SK-N-SH (cell line): ENCODE results near the gene SLCO3A1. TPM values are rescaled to one million over a fixed set of nuclear protein-coding genes. Genes with fewer than 3 reads are reported as not detected.

Source experiments
- CTCF ChIA-PET: fragments of 300-600, 350-600 bp; formaldehyde crosslinking; extraction: SDS; loops from one replicate; lab custom pipeline; 2021; lab: Yijun Ruan, JAX
- POLR2A ChIA-PET: fragments of 350-600 bp; sonication (Branson Sonifier 250); formaldehyde crosslinking; extraction: SDS; loops from one replicate; lab custom pipeline; 2020; ENCODE audit warnings: antibody characterized with exemption, inconsistent platforms; lab: Yijun Ruan, JAX
- DNase-seq: peaks from one replicate; pipeline ENCODE4 v3.0.0; 2012
- H2AFZ ChIP-seq: fragments of 200-600 bp; sonication (generic); 2 replicates; pipeline ENCODE4 v1.8.1; 2016; ENCODE audit warnings: antibody characterized with exemption, mild to moderate bottlenecking, low read depth
- H3F3A ChIP-seq: fragments of 200-600 bp; sonication (generic); replicated peaks from 2 replicates; pipeline ENCODE3; 2016; ENCODE audit warnings: antibody characterized with exemption, mild to moderate bottlenecking; ENCODE audit not compliant: insufficient read depth
- H3K27ac ChIP-seq, 2 experiments: fragments of 200-500 bp in 1 of 2; fragments of 200-600 bp in 1 of 2; sonication (Bioruptor generic) in 1 of 2; sonication (generic), shearing (Covaris generic) in 1 of 2; 2 replicates each; pipeline versions ENCODE4 v1.5.1 to v1.6.1; 2014 to 2016; ENCODE audit warnings: low read depth in 2 of 2, inconsistent platforms in 1 of 2, low read length in 1 of 2, mild to moderate bottlenecking in 1 of 2, mixed read lengths in 1 of 2
- H3K27me3 ChIP-seq: fragments of 200-600 bp; sonication (generic), shearing (Covaris generic); 2 replicates; pipeline ENCODE4 v1.6.1; 2016; ENCODE audit warnings: mixed run types; ENCODE audit not compliant: insufficient read depth
- H3K36me3 ChIP-seq, 2 experiments: fragments of 200-500 bp in 1 of 2; fragments of 200-600 bp in 1 of 2; sonication (Bioruptor generic) in 1 of 2; sonication (generic) in 1 of 2; replicated peaks in 1 of 2; 2 replicates each; pipeline versions ENCODE3 to v1.5.1; 2014 to 2016; ENCODE audit warnings: low read length in 1 of 2, mild to moderate bottlenecking in 1 of 2; ENCODE audit not compliant: insufficient read depth in 2 of 2, control insufficient read depth in 1 of 2
- H3K4me1 ChIP-seq, 2 experiments: fragments of 200-500 bp in 1 of 2; fragments of 200-600 bp in 1 of 2; sonication (Bioruptor generic) in 1 of 2; sonication (generic), shearing (Covaris generic) in 1 of 2; 2 replicates each; pipeline versions ENCODE4 v1.5.1 to v1.6.1; 2014 to 2016; ENCODE audit warnings: low read depth in 1 of 2, low read length in 1 of 2, mixed run types in 1 of 2; ENCODE audit not compliant: insufficient read depth in 2 of 2, control insufficient read depth in 1 of 2
- H3K4me2 ChIP-seq: fragments of 200-600 bp; sonication (generic), shearing (Covaris generic); 2 replicates; pipeline ENCODE4 v1.6.1; 2017; ENCODE audit warnings: mixed run types
- H3K4me3 ChIP-seq, 2 experiments: fragments of 200-500 bp in 1 of 2; fragments of 200-600 bp in 1 of 2; sonication (Bioruptor generic) in 1 of 2; sonication (generic), shearing (Covaris generic) in 1 of 2; 2 replicates each; pipeline versions ENCODE4 v1.5.1 to v1.8.1; 2014 to 2016; ENCODE audit warnings: low read depth in 2 of 2, inconsistent platforms in 1 of 2, low read length in 1 of 2, mild to moderate bottlenecking in 1 of 2, mixed read lengths in 1 of 2, moderate library complexity in 1 of 2
- H3K79me2 ChIP-seq: fragments of 200-600 bp; sonication (generic); 2 replicates; pipeline ENCODE4 v1.8.1; 2017; ENCODE audit warnings: mild to moderate bottlenecking; ENCODE audit not compliant: insufficient read depth
- H3K9ac ChIP-seq: fragments of 200-600 bp; sonication (generic); 2 replicates; pipeline ENCODE4 v1.6.1; 2017; ENCODE audit warnings: mixed run types
- H3K9me2 ChIP-seq: fragments of 200-600 bp; sonication (generic); 2 replicates; pipeline ENCODE4 v1.6.1; 2017; ENCODE audit warnings: mixed run types
- H3K9me3 ChIP-seq: fragments of 200-600 bp; sonication (generic); 2 replicates; pipeline ENCODE4 v1.6.1; 2017; ENCODE audit warnings: mixed run types, mild to moderate bottlenecking, moderate library complexity
- H4K20me1 ChIP-seq: fragments of 200-600 bp; sonication (generic); 2 replicates; pipeline ENCODE4 v1.6.1; 2017; ENCODE audit warnings: mild to moderate bottlenecking, mixed run types; ENCODE audit not compliant: insufficient read depth
- EP300 ChIP-seq, 2 experiments: IDR thresholded peaks; 2 replicates each; pipeline versions ENCODE4 v1.4.0 to v1.6.1; 2012; ENCODE audit warnings: borderline replicate concordance in 1 of 2, low read depth in 1 of 2, low read length in 1 of 2
- FOSL2 ChIP-seq: IDR thresholded peaks from 2 replicates; pipeline ENCODE4 v1.4.0; 2012; ENCODE audit warnings: low read depth, mild to moderate bottlenecking, moderate library complexity, borderline replicate concordance
- FOXM1 ChIP-seq: IDR thresholded peaks from 2 replicates; pipeline ENCODE4 v1.4.0; 2012; ENCODE audit warnings: low read depth, mild to moderate bottlenecking
- MEF2A ChIP-seq: IDR thresholded peaks from 2 replicates; pipeline ENCODE4 v1.4.0; 2012; ENCODE audit warnings: low read depth, borderline replicate concordance
- MXI1 ChIP-seq: IDR thresholded peaks from 2 replicates; pipeline ENCODE4 v1.6.1; 2012; ENCODE audit warnings: mild to moderate bottlenecking, low read depth, low read length, improper control_type of control experiment
- NFIC ChIP-seq: IDR thresholded peaks from 2 replicates; pipeline ENCODE4 v1.4.0; 2012; ENCODE audit warnings: borderline replicate concordance
- POLR2AphosphoS5 ChIP-seq: IDR thresholded peaks from 2 replicates; pipeline ENCODE4 v1.6.1; 2012; ENCODE audit warnings: low read depth, low read length
- RAD21 ChIP-seq: IDR thresholded peaks from 2 replicates; pipeline ENCODE4 v1.6.1; 2012; ENCODE audit warnings: mild to moderate bottlenecking, low read length
- RCOR1 ChIP-seq: fragments of 150-350 bp; IDR thresholded peaks from 2 replicates; pipeline ENCODE4 v1.6.1; 2017; ENCODE audit warnings: antibody characterized with exemption, low read length
- WGBS: methylation state at CpG from one replicate; pipeline ENCODE4 v1.1.6; 2017; ENCODE audit warnings: low lambda C conversion rate; 5-methylcytosine and 5-hydroxymethylcytosine counted together
- polyA plus RNA-seq, 3 experiments: library from polyadenylated mRNA; depleted of rRNA; stranded (reverse); fragments of >200 nt; gene quantifications; 2 replicates each; pipeline ENCODE4 v1.2.3, GENCODE V29; 2012
- TF ChIP-seq, protein P1 (sequence below): fragments of 200-600 bp; sonication (generic); IDR thresholded peaks from 2 replicates; pipeline ENCODE4 v1.6.1; 2017; ENCODE audit warnings: antibody characterized with exemption, mild to moderate bottlenecking, moderate library complexity
- TF ChIP-seq, protein P2 (sequence below): fragments of 150-350 bp; IDR thresholded peaks from 2 replicates; pipeline ENCODE4 v1.6.1; 2017; ENCODE audit warnings: antibody characterized with exemption, low read length, low read depth, borderline replicate concordance

Gene SLCO3A1
- polyA plus RNA-seq, 1 of the 3 experiments (the other 2 are of a cell fraction): 19.7 TPM

DNA sequence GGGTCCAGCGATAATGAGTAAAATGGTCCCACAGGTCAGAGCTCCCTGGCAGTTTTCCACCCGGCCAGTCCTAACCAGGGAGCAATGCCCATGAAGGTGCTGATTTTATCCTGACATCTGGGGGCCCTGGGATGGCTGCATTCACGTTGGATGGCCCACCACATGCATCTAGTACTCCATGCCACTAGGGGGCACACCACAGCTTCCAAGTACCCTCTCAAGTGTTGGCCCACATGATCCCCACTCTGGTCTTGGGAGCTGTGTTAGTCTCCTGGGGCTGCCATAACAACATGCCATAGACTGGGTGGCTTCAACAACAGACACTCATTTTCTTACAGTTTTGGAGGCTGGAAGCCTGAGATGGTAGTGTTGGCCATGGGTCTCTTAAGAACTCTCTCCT lies 225.5 kb downstream of the SLCO3A1 start:
- no peak overlapping the region for H3K27ac ChIP-seq
- no peak overlapping the region; a peak in 1 of 4 replicates for H3K4me3 ChIP-seq
- H2AFZ ChIP-seq: no peak overlapping the region
- H3F3A ChIP-seq: no peaks in the 10 kb centered on the region
- DNase-seq: peak; percentile 37
- ChIA-PET CTCF (interaction anchor here (0.6 to 9.5 kb wide), 23 partner anchors 10 to 1986 kb away, joined by 3 to 112 read pairs (median 5); partner anchors contain the start of gene SLCO3A1), POLR2A (no interaction called here)
- H3K79me2 ChIP-seq: no peaks in the 10 kb centered on the region
- H3K27me3 ChIP-seq: no peaks in the 10 kb centered on the region
- no peaks in the 10 kb centered on the region for H3K36me3 ChIP-seq
- WGBS: 91% methylated on average over 3 of the region's 3 CpGs
- H3K4me1 ChIP-seq: peaks cover 0 to 16% of the 10 kb centered on the region in 2 experiments; a peak in 2 of 4 replicates
- H3K9me3 ChIP-seq: no peaks in the 10 kb centered on the region
- no peaks in the 10 kb centered on the region for H4K20me1 ChIP-seq
- TF ChIP-seq, protein P1, sequence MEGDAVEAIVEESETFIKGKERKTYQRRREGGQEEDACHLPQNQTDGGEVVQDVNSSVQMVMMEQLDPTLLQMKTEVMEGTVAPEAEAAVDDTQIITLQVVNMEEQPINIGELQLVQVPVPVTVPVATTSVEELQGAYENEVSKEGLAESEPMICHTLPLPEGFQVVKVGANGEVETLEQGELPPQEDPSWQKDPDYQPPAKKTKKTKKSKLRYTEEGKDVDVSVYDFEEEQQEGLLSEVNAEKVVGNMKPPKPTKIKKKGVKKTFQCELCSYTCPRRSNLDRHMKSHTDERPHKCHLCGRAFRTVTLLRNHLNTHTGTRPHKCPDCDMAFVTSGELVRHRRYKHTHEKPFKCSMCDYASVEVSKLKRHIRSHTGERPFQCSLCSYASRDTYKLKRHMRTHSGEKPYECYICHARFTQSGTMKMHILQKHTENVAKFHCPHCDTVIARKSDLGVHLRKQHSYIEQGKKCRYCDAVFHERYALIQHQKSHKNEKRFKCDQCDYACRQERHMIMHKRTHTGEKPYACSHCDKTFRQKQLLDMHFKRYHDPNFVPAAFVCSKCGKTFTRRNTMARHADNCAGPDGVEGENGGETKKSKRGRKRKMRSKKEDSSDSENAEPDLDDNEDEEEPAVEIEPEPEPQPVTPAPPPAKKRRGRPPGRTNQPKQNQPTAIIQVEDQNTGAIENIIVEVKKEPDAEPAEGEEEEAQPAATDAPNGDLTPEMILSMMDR: peak; percentile 51
- TF ChIP-seq, protein P2, sequence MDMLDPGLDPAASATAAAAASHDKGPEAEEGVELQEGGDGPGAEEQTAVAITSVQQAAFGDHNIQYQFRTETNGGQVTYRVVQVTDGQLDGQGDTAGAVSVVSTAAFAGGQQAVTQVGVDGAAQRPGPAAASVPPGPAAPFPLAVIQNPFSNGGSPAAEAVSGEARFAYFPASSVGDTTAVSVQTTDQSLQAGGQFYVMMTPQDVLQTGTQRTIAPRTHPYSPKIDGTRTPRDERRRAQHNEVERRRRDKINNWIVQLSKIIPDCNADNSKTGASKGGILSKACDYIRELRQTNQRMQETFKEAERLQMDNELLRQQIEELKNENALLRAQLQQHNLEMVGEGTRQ: no peak
- H3K9ac ChIP-seq: no peak overlapping the region
- H3K9me2 ChIP-seq: no peaks in the 10 kb centered on the region
- no peak overlapping the region for H3K4me2 ChIP-seq

DNA sequence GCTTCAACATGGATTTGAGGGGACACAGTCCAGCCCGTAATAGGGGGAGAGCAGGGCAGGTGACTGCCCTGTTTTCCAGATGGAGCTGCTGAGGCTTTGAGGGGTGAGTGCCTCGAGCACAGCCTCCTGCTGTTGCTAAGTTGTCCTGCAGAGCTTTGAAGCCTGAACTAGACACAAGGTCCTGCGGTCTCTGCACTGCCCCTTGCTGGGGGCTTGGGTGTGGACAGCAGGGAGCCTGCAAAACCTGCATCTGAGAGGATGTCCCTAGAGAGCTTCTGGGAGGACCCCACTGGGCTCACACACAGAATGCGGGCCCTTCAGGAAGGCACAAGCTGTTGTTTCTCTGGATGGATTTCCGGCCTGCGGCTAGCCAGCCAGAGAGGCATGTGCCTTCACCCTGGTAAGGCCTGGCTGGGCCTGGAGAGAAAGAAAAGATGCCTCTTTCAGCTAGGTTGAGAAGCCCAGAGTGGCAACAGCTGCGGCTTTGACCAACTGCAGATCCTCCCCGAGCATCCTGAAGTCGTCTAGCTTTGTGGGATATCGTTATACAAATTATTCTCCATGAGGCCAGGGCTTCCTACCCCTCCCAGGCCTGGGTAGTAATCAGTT lies 226.2 kb downstream of the SLCO3A1 start:
- TF ChIP-seq MXI1 (no peak), FOXM1 (no peak), POLR2AphosphoS5 (no peak), RAD21 (no peak), NFIC (no peak), MEF2A (no peak), EP300 (IDR thresholded peaks at IDR 0.05; ENCODE audit: borderline replicate concordance in 1 of 2, low read depth in 1 of 2, low read length in 1 of 2) (no peak), RCOR1 (no peak), FOSL2 (no peak)
- H3K9ac ChIP-seq: no peak overlapping the region
- no peak overlapping the region for H3K4me2 ChIP-seq
- no peak overlapping the region for H2AFZ ChIP-seq
- no peaks in the 10 kb centered on the region for H3K9me2 ChIP-seq
- no peaks in the 10 kb centered on the region for H3K79me2 ChIP-seq
- ChIA-PET CTCF (interaction anchor here (1.2 to 9.5 kb wide), 14 partner anchors 10 to 807 kb away, joined by 3 to 112 read pairs (median 12); partner anchors contain the start of gene SLCO3A1), POLR2A (no interaction called here)
- H3K9me3 ChIP-seq: no peaks in the 10 kb centered on the region
- no peaks in the 10 kb centered on the region for H3F3A ChIP-seq
- H4K20me1 ChIP-seq: no peaks in the 10 kb centered on the region
- no peaks in the 10 kb centered on the region for H3K27me3 ChIP-seq
- peaks cover 0 to 16% of the 10 kb centered on the region in 2 experiments; a peak in 2 of 4 replicates for H3K4me1 ChIP-seq
- H3K27ac ChIP-seq: no peak overlapping the region
- no peak for DNase-seq
- H3K36me3 ChIP-seq: no peaks in the 10 kb centered on the region
- no peak overlapping the region for H3K4me3 ChIP-seq
- 93% methylated on average over 5 of the region's 10 CpGs for WGBS
